ENCODE data around the gene ADGRD1. TPM values are rescaled to one million over a fixed set of nuclear protein-coding genes. Genes with fewer than 3 reads are reported as not detected.

ADGRD1 gene
- total RNA-seq, 2 donors from 2014 or later, result not detected

DNA sequence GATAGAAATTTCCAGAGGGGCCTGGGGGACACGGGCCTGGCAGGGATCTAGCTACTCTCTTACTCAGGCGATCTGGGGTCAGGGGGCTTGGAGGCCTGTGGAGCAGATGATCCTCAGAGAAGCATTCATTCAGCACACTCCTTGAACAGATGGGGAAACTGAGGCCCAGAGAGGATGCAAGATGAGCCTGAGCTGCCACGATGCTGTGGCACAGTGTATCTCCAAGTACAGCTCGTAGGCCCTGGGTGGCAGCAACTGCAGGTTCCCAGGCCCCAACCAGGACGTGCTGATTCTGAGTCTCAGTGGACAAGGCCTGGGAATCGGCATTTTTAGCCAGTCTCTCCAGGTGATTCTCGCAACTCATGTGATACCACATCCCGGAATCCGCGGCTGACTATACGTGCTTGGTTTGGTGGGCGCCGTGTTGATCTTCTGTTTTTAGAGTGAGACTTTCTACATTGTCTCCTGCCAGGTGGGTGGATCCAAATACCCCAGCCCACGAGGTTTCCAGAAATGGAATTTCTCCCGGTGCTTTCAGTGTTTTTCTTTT lies 22.5 kb downstream of the ADGRD1 start:
- H3K9me3 Mint-ChIP-seq, result no peaks in the 10 kb centered on the region

DNA sequence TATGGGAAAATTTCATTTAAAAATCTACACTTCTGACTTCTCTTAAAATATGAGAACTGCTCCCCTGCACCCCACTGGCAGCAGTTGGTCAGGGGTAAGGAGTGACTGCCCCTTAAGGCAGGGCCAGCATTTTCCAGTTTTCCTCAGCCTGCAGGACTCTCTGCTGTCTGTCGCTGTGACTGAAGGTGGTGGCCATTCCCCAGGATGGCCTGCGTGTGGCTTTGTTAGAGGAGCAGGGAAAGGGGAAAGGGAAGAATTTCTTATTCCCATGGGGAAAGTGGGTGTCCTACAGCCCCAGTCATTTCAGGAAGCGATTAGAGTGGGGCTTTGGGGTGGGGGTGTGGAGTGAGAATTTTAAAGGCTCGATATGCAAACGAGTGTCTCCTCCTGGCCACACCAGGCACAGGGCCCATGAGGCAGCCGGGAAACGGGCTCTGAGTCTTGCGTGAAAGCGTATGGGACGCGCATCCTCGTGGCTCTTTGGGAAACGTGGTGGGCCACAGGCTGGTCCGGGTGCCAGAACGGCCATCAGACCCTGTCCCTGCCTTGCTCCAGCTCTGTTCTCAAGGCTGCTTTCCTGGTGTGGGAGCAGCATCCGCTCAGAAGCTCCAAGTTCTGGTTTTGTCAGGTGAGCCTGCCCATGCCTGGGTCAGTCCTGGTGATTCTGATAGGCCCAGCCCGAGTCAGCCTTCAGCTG lies 23.5 kb downstream of the ADGRD1 start:
- H3K27ac Mint-ChIP-seq, result no peak overlapping the region
- peaks cover 8 to 9% of the 10 kb centered on the region in 2 donors for H3K27me3 Mint-ChIP-seq
- ATAC-seq (no peak), DNase-seq (ENCODE audit: low spot score) (no peak)
- no peaks in the 10 kb centered on the region for H3K36me3 Mint-ChIP-seq
- no peaks in the 10 kb centered on the region for H3K9me3 Mint-ChIP-seq
- H3K4me1 Mint-ChIP-seq (ENCODE audit: low read depth in 2 of 2), result no peaks in the 10 kb centered on the region
- no peak overlapping the region for H3K4me3 Mint-ChIP-seq

More for the DNA sequence above, 22.5 kb downstream of the ADGRD1 start:
- DNase-seq (ENCODE audit: low spot score), result no peak
- H3K4me3 Mint-ChIP-seq, result no peak overlapping the region
- H3K27me3 Mint-ChIP-seq, result peaks cover 6 to 7% of the 10 kb centered on the region in 2 donors
- H3K4me1 Mint-ChIP-seq (ENCODE audit: low read depth in 2 of 2), result no peaks in the 10 kb centered on the region
- no peaks in the 10 kb centered on the region for H3K36me3 Mint-ChIP-seq
- ATAC-seq, result no peak
- no peak overlapping the region for H3K27ac Mint-ChIP-seq

DNA sequence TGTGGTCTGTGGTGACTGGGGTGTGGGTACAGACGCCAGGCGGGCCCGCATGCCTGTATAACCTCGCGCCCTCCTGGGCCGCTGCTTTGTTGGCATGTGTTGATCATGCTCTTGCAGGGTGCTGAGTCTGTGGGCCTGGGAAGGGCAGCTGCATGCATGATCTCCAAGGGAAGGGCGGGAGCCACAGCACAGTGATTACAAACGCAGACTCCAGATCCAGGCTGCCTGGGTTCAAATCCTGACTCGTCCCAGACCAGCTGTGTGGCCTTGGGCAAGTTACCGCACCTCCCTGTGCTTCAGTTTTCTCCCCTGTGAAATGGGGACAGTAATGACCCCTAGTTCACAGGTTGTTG lies 24.0 kb downstream of the ADGRD1 start:
- Mint-ChIP-seq H3K4me3 (no peak overlapping the region), H3K9me3 (no peaks in the 10 kb centered on the region), H3K27me3 (peaks cover 13 to 15% of the 10 kb centered on the region in 2 donors), H3K4me1 (ENCODE audit: low read depth in 2 of 2) (no peaks in the 10 kb centered on the region), H3K36me3 (no peaks in the 10 kb centered on the region), H3K27ac (no peak overlapping the region)
- DNase-seq (ENCODE audit: low spot score) (no peak), ATAC-seq (peak; percentile 20 to 44)

DNA sequence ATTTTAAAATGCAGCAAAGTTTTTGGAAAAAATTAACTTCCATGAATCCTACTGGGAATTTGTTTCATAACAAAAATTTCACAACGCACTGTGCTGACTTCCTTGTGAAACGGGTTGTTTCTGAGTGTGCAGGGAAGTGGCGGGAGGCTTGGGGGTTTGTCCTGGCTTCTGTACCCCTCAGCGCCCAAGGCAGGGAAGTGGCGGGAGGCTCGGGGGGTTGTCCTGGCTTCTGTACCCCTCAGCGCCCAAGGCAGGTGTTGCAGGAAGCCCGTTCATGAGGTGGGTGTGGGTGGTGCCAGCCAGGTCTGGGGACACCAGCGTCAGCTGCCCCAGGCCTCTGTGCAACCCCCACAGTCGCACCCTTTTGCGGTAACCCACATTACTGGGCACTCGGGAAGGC lies 25.1 kb downstream of the ADGRD1 start:
- Mint-ChIP-seq H3K27me3 (peaks cover 13 to 15% of the 10 kb centered on the region in 2 donors), H3K36me3 (no peaks in the 10 kb centered on the region), H3K4me1 (ENCODE audit: low read depth in 2 of 2) (no peaks in the 10 kb centered on the region), H3K4me3 (no peak overlapping the region), H3K9me3 (no peaks in the 10 kb centered on the region), H3K27ac (no peak overlapping the region)
- DNase-seq (ENCODE audit: low spot score) (no peak), ATAC-seq (no peak)

DNA sequence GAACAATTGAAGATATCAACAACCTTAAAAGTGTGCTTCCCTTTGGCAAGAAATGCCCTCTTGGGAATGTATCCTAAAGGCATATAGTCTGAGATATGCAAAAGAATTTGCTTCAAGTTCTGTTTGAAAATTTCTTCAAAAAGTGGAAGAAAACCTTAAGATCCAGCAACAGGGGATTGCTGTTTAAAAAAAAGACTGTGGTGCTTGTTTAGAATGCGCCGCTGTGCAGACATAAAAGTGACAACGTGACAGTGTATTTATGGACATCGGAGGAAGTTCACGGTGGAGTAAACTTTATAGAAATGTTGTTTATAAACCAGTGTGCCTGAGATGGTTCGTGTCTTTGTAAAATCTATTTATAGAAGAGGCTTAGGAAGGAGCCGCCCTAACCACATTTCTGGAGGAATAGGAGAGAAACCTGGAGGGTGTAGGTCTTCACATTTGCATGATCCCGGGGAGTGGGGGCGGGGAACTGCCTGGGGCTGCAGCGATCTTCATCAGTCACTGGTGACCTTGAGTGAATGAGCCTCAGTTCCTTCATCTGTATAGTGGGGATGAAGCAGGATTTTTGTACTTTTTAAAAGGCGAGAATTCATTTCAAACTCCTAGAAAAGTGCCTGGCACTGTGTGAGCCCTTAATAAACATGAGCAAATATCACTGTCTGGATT lies 27.5 kb downstream of the ADGRD1 start:
- no peak overlapping the region for H3K27ac Mint-ChIP-seq
- no peak overlapping the region for H3K4me3 Mint-ChIP-seq
- no peaks in the 10 kb centered on the region for H3K36me3 Mint-ChIP-seq
- H3K4me1 Mint-ChIP-seq (ENCODE audit: low read depth in 2 of 2), result no peaks in the 10 kb centered on the region
- DNase-seq (ENCODE audit: low spot score) (no peak), ATAC-seq (no peak)
- H3K27me3 Mint-ChIP-seq, result peaks cover 23 to 29% of the 10 kb centered on the region in 2 donors
- no peaks in the 10 kb centered on the region for H3K9me3 Mint-ChIP-seq

DNA sequence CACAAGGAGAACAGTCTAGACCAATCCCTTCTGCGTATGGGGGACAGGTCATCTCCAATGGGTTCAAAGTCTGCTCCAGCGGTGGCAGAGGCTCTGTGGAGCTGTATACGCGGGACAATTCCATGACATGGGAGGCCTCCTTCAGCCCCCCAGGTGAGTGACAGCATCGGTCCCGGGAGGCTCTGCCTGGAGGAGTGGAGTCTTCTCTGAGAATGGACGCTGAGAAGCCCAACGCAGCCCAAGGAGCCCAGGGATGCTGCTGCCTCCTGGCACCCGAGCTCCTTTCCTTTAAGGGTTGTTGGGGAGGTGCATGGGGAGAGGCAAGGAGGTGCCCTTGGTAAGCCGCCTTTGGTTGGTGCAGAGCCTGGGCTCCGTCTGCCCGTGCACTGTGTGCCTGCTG lies 28.2 kb downstream of the ADGRD1 start:
- Mint-ChIP-seq H3K27me3 (peaks cover 23 to 30% of the 10 kb centered on the region in 2 donors), H3K36me3 (no peaks in the 10 kb centered on the region), H3K27ac (no peak overlapping the region), H3K4me3 (no peak overlapping the region), H3K9me3 (no peaks in the 10 kb centered on the region), H3K4me1 (ENCODE audit: low read depth in 2 of 2) (no peaks in the 10 kb centered on the region)
- DNase-seq (ENCODE audit: low spot score) (no peak), ATAC-seq (no peak)

DNA sequence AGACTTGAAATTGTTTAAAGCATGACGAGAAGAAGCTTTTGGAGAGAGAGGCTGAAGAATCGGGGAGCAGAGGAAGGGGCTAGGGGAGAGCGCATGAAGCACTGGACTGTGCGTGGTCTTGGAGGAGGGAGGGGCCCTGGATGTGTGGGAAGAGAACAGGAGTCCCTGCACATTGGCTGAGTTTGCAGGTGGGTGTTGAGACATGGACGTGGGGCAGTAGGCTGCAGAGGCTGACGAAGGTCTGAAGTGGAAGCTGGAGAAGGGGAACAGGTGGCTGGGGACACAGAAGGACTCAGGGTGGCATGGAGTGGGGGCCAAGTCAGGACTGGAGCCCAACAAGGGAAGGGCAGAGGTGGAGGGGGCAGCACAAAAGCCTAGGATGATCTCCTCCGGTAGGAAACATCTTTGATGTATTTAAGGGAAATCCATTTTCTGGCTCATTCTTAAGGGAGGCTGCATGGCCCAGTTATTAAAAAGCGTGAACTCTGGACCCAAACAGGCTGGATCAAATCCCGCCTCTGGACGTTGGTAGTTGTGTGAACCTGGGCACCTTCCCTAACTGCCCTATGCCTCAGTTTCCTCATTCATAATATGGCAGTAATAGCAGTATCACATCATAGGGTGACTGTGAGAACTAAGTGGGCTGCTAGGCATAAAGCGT lies 29.0 kb downstream of the ADGRD1 start:
- ATAC-seq, result peak in 1 of 2 donors; percentile 47
- Mint-ChIP-seq H3K4me1 (ENCODE audit: low read depth in 2 of 2) (no peaks in the 10 kb centered on the region), H3K27me3 (peaks cover 28 to 30% of the 10 kb centered on the region in 2 donors), H3K27ac (no peak overlapping the region), H3K4me3 (no peak overlapping the region), H3K9me3 (no peaks in the 10 kb centered on the region), H3K36me3 (no peaks in the 10 kb centered on the region)
- no peak for DNase-seq (ENCODE audit: low spot score)

DNA sequence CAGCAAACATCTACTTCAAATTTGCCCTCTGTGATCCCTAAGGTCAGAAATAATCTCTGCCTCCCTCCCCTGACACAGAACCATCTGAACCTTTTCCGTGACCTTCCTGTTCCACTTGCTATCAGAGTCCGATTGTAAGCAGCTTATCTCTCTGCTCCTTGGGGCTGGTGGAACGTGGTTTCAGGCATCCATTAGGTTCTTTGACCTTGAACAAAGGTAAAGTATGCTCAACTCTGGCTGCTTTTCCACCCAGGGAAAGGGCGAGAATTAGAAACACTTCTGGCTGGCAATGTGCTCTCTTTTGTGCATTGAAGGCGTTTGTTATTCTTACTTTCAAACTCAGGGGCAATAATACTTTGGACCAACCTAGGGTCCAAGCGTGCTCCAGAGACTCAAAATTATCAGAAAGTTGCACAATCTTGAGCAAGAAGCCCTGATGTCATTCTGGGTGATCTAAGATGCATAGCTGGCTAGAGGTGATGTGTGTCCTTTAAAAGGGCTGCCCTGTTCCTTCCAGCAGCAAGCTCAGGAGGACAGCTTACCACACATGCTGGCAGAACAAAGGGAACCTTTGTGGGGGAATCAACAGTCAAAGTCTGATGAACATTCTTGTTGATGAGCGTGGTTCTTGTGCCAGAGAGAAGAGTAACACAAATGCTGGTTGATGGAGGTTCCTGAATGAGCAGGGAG lies 29.8 kb downstream of the ADGRD1 start:
- H3K27ac Mint-ChIP-seq, result no peak overlapping the region
- no peaks in the 10 kb centered on the region for H3K4me1 Mint-ChIP-seq (ENCODE audit: low read depth in 2 of 2)
- ATAC-seq, result no peak

DNA sequence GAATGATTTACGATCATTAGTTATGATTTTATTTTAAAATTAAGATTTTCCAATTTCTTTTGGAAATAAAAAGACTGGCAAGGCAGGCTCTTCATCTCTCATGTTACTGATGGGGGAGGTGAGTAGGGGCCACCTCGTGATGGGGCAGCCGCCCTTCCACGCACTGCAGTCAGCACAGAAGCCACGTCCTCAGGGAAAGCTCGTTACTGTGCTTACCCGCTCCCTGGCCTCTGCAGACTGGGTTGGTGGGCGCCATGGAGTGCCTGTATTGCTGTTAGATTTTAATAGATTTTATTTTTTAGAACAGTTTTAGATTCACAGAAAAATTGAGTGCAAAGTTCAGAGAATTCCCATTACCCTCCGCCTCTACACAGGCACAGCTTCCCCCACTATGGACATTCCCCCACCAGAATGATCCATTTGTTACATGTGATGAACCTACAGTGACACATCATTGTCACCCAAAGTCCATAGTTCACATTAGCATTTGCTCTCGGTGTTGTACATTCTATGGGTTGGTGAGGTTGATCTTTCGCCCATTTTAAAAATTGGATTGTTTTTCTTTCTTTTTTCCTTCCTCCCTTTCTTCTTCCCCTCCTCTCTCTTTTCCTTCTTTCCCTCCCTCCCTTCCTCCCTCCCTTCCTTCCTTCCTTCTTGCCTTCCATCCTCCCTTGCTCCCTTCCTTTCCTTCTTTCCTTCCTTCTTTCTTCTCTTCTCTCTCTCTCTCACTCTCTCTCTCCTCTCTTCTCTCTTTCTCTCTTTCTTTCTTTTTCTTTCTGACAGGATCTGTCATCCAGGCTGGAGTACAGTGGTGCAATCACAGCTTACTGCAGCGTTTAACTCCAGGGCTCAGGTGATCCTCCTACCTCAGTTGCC lies 30.7 kb downstream of the ADGRD1 start:
- no peak for DNase-seq (ENCODE audit: low spot score)
- Mint-ChIP-seq H3K4me1 (ENCODE audit: low read depth in 2 of 2) (no peaks in the 10 kb centered on the region), H3K9me3 (no peaks in the 10 kb centered on the region), H3K27ac (no peak overlapping the region), H3K4me3 (no peak overlapping the region), H3K27me3 (peaks cover 28 to 30% of the 10 kb centered on the region in 2 donors), H3K36me3 (no peaks in the 10 kb centered on the region)
- ATAC-seq, result no peak

More for the DNA sequence above, 29.8 kb downstream of the ADGRD1 start:
- H3K4me3 Mint-ChIP-seq, result no peak overlapping the region
- peaks cover 28 to 30% of the 10 kb centered on the region in 2 donors for H3K27me3 Mint-ChIP-seq
- DNase-seq (ENCODE audit: low spot score), result no peak
- no peaks in the 10 kb centered on the region for H3K36me3 Mint-ChIP-seq
- H3K9me3 Mint-ChIP-seq, result no peaks in the 10 kb centered on the region

DNA sequence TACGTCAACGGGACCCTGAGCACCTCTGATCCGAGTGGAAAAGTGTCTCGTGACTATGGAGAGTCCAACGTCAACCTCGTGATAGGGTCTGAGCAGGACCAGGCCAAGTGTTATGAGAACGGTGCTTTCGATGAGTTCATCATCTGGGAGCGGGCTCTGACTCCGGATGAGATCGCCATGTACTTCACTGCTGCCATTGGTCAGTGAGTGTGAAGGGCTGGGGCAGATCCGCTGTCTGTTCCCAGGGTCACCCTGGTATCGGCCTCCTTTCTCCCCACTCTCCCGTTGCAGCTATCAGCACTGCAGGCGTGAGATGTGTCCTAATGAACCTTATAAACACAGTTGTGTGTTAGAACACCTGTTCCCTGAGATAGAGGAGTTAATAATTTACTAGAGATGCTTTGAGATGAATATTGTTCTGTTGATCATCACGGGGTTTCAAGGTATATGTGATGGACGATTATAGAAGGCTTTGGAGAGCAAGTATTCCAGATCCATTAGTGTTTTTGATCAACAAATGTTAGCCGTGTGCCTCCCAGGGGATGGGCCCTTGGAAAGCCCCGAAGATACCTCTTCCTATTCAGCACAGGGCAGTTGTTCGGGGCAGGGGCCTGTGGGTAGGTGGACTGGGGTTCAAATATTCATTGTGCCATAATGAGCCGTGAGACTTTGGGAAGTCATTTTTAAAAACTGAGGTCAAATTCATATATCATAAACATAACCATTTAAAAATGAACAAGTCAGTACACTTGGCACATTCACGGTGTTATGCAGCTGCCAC lies 33.6 kb downstream of the ADGRD1 start:
- H3K4me1 Mint-ChIP-seq (ENCODE audit: low read depth in 2 of 2), result no peaks in the 10 kb centered on the region
- H3K27ac Mint-ChIP-seq, result no peak overlapping the region
- no peaks in the 10 kb centered on the region for H3K36me3 Mint-ChIP-seq
- ATAC-seq (no peak), DNase-seq (ENCODE audit: low spot score) (no peak)
- no peaks in the 10 kb centered on the region for H3K9me3 Mint-ChIP-seq
- H3K4me3 Mint-ChIP-seq, result no peak overlapping the region
- peaks cover 19 to 20% of the 10 kb centered on the region in 2 donors for H3K27me3 Mint-ChIP-seq

DNA sequence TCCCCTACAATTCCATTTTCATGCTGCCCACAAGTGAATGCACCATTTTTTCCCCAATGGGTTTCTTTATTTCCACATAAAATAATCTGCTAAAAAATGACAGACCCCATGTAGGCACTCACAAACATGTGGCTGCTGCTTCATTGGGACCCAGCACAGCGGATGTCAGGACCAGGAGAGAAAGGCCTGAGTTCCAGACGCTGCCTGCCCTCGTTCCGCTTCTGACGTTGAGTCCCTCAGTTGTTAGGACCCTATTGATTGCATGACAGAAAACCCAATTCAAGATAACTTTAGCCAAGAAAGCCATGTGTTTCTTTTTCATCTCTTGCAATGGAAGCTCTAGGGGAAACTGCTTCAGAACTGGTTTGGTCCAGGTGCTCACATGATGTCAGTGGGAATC lies 34.6 kb downstream of the ADGRD1 start:
- Mint-ChIP-seq H3K9me3 (no peaks in the 10 kb centered on the region), H3K4me3 (no peak overlapping the region), H3K4me1 (ENCODE audit: low read depth in 2 of 2) (no peaks in the 10 kb centered on the region), H3K36me3 (no peaks in the 10 kb centered on the region), H3K27me3 (peaks cover 15 to 17% of the 10 kb centered on the region in 2 donors), H3K27ac (no peak overlapping the region)
- ATAC-seq (no peak), DNase-seq (ENCODE audit: low spot score) (no peak)

DNA sequence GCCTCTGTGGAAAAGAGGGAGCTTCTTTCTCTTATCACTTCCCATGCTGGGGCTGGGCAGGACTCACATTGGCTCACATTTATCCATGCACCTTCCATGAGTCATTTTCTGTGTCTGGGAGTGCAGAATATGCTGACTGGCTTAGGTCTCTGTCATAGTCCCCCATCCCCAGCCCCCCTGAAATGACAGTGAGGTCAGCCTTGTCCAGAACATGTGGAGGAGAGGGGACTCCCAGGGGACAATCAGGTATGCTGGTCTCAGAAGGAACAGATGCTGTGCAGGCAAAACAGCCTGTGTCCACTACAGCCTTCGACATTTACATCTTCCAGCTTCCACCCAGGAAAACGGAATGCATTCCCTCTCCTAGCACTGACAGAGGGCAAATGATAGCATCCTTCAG lies 35.0 kb downstream of the ADGRD1 start:
- Mint-ChIP-seq H3K4me1 (ENCODE audit: low read depth in 2 of 2) (no peaks in the 10 kb centered on the region), H3K27me3 (peaks cover 15 to 17% of the 10 kb centered on the region in 2 donors), H3K36me3 (no peaks in the 10 kb centered on the region), H3K27ac (no peak overlapping the region), H3K9me3 (no peaks in the 10 kb centered on the region), H3K4me3 (no peak overlapping the region)
- DNase-seq (ENCODE audit: low spot score) (no peak), ATAC-seq (no peak)
